ENCODE results near the gene ISM1.
A peak's percentile ranks its signal among the peaks of the same experiment; 100 is the strongest.

The ISM1 gene

GRCh38 chr20:13220904-13221297, at the start of gene ISM1:
Gene ISM1, plus strand, starts transcription at chr20:13221274. Its CDS starts 503 bp downstream, at chr20:13221777.
- TF ChIP-seq ZNF274 (IDR thresholded peaks at IDR 0.05; ENCODE audit: low read depth, low read length): no peak
- peak within 1 kb of the TSS; percentile 60; the same call in 1 of the 2 replicates for H3K4me3 ChIP-seq (ENCODE audit: low read length)

- H3K4me3 ChIP-seq (ENCODE audit: low read length): no peak overlapping the region
- no peak for TF ChIP-seq ZNF274 (IDR thresholded peaks at IDR 0.05; ENCODE audit: low read depth, low read length)
Measured at GRCh38 chr20:13173201-13173600, 47.9 kb upstream of the ISM1 start.

- H3K4me3 ChIP-seq (ENCODE audit: low read length): no peak overlapping the region
- no peak for TF ChIP-seq ZNF274 (IDR thresholded peaks at IDR 0.05; ENCODE audit: low read depth, low read length)
Measured at GRCh38 chr20:13174402-13174801, 46.7 kb upstream of the ISM1 start.

- H3K4me3 ChIP-seq (ENCODE audit: low read length): no peak overlapping the region
- no peak for TF ChIP-seq ZNF274 (IDR thresholded peaks at IDR 0.05; ENCODE audit: low read depth, low read length)
Measured at GRCh38 chr20:13180986-13181889, 39.8 kb upstream of the ISM1 start.

GRCh38 chr20:13183005-13183404, 38.1 kb upstream of the ISM1 start:
- no peak overlapping the region for H3K4me3 ChIP-seq (ENCODE audit: low read length)
- no peak for TF ChIP-seq ZNF274 (IDR thresholded peaks at IDR 0.05; ENCODE audit: low read depth, low read length)

- TF ChIP-seq ZNF274 (IDR thresholded peaks at IDR 0.05; ENCODE audit: low read depth, low read length): no peak
- no peak overlapping the region for H3K4me3 ChIP-seq (ENCODE audit: low read length)
Measured at GRCh38 chr20:13186043-13186774, 34.9 kb upstream of the ISM1 start.

- H3K4me3 ChIP-seq (ENCODE audit: low read length): no peak overlapping the region
- no peak for TF ChIP-seq ZNF274 (IDR thresholded peaks at IDR 0.05; ENCODE audit: low read depth, low read length)
Measured at GRCh38 chr20:13187899-13188298, 33.2 kb upstream of the ISM1 start.

- no peak for TF ChIP-seq ZNF274 (IDR thresholded peaks at IDR 0.05; ENCODE audit: low read depth, low read length)
- no peak overlapping the region for H3K4me3 ChIP-seq (ENCODE audit: low read length)
Measured at GRCh38 chr20:13199279-13199678, 21.8 kb upstream of the ISM1 start.

- no peak for TF ChIP-seq ZNF274 (IDR thresholded peaks at IDR 0.05; ENCODE audit: low read depth, low read length)
- no peak overlapping the region for H3K4me3 ChIP-seq (ENCODE audit: low read length)
Measured at GRCh38 chr20:13200767-13201500, 20.1 kb upstream of the ISM1 start.

GRCh38 chr20:13202565-13202964, 18.5 kb upstream of the ISM1 start:
- no peak for TF ChIP-seq ZNF274 (IDR thresholded peaks at IDR 0.05; ENCODE audit: low read depth, low read length)
- no peak overlapping the region for H3K4me3 ChIP-seq (ENCODE audit: low read length)

- TF ChIP-seq ZNF274 (IDR thresholded peaks at IDR 0.05; ENCODE audit: low read depth, low read length): no peak
- H3K4me3 ChIP-seq (ENCODE audit: low read length): no peak overlapping the region
Measured at GRCh38 chr20:13205425-13205824, 15.6 kb upstream of the ISM1 start.

GRCh38 chr20:13205848-13206434, 15.1 kb upstream of the ISM1 start:
- no peak overlapping the region for H3K4me3 ChIP-seq (ENCODE audit: low read length)
- no peak for TF ChIP-seq ZNF274 (IDR thresholded peaks at IDR 0.05; ENCODE audit: low read depth, low read length)

- no peak for TF ChIP-seq ZNF274 (IDR thresholded peaks at IDR 0.05; ENCODE audit: low read depth, low read length)
- no peak overlapping the region for H3K4me3 ChIP-seq (ENCODE audit: low read length)
Measured at GRCh38 chr20:13207016-13207415, 14.1 kb upstream of the ISM1 start.

Measured in GM08714 (cell line).